GM21515 (cell line): ENCODE results near the gene IL3RA.

Experiments
- ATAC-seq: cut with Tn5 transposase; IDR thresholded peaks from one replicate; pipeline ENCODE4 v1.9.1; 2021; ENCODE audit not compliant: unreplicated experiment

The IL3RA gene

DNA sequence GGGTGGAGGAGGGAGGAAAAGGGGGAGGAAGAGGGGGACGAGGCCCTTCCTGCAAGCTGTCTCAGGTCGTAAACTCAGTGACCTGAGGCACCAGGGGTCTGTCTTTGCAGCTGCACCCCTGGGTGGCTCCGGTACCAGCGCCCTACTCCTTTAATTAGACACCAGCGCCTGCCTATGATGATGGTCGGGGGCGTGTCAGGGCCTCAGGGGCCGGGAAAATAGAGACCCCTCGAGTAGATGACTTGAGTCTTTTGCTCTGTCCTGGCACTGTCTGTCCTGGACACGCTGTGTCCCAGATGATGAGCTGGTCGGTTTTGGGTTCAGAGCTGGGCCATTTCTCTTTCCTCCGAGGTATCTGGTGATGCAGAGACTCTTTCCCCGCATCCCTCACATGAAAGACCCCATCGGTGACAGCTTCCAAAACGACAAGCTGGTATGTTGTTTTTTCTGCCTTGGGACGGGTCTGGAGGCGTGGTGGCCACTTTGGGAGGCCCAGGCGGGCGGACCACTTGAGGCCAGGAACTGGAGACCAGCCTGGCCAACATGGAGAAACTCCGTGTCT, 44.2 kb downstream of the IL3RA start:
- ATAC-seq, result no peak

DNA sequence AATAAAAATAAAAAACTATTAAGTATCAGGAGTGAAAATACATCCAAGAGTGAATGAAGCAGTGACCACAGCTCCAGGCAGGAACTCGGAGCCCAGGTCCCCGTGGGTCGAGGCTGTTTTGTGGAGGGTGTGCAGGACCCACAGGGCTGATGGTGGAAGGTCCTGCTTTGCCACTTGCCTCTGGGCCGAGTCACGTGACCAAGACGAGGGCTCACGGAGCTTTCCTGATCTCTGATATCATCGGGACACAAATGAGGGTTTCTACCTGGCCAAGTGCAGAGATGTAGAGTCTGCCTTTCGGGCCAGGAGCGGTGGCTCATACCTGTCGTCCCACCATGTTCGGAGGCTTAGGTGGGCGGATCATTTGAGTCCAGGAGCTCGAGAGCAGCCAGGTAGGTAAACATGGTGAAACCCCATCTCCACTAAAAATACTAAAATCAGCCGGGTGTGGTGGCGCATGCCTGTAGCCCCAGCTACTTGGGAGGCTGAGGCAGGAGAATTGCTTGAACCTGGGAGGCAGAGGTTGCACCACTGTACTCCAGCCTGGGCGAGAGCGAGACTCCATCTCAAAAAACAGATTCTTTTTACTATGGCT, 48.2 kb downstream of the IL3RA start:
- no peak for ATAC-seq

DNA sequence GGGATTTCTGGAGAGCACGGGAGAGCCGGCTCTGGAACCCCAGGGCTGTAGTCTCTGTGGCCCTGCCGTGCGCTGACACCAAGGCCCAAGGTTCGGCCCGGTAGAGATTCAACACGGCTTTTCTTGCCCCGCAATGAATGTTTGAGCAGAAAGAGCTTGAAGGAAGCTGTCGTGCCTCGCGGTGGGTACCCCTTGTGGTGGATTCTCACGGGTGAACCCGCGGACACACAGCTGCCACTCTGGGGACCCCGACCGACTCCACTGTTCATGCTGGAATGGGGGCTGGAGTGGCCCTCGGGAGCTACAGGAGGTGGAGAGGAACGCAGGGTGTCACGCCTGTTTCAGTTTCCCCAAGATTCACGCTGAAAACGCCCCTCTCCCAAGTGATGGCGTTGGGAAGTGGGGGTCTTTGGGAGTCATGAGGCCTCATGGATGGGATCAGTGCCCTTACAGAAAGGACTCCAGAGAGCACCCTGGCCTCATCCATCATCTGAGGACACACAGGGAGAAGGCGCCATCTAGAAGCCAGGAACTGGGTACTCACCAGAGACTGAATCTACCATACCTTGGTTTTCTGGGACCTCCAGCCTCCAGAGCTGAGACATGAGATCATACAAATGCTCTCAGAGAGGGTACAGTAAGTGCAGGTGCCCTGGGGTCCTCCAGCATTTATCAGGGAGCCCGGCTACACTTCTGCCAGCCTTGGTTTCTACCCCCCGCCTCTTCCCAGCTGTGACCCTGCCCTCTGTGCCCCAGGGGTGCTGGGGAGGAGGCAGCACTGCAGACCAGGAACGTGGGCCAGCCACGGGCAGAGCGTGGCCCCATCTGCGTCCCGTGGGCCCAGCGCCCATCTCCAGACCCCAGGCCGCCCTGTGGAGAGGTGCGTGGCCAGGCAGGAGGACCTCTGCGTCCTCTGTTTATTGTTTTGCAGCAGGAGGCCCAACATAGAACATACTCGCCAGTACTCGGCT, 49.0 kb downstream of the IL3RA start:
- ATAC-seq, result no peak

DNA sequence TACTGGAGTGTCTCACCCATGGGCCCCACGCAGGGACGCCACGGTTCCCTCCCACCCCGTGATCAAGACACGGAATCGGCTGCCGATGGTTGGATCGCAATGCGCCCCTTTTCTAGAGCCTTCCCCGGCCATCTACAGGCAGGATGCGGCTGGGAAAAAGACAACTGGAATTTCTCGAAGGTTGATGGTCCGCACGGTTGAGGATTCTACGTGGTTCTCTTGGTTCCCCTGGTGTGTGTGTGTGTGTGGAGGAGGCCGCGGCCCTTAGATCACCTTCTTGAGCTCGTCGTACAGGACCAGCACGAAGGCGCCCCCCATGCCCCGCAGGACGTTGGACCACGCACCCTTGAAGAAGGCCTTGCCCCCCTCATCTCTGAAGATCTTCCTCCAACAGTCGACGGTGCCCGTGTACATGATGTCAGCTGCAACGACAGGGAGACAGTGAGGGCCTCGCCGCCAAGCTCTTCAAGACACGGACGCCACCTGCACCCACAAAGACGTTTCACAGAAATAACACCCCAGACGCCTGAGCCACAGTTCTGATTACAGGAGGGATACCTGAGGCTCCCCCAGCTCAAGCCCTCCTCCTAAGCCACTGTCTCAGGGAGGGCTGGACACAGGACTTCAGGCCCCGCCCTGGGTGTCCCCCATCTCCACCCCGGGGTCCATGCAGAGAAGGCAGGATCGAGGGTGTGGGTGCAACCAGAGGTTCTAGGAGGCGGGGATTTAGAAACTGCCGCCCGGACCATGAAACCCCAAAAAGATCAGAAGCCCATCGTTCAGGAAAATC, 49.9 kb downstream of the IL3RA start:
- ATAC-seq, result no peak

DNA sequence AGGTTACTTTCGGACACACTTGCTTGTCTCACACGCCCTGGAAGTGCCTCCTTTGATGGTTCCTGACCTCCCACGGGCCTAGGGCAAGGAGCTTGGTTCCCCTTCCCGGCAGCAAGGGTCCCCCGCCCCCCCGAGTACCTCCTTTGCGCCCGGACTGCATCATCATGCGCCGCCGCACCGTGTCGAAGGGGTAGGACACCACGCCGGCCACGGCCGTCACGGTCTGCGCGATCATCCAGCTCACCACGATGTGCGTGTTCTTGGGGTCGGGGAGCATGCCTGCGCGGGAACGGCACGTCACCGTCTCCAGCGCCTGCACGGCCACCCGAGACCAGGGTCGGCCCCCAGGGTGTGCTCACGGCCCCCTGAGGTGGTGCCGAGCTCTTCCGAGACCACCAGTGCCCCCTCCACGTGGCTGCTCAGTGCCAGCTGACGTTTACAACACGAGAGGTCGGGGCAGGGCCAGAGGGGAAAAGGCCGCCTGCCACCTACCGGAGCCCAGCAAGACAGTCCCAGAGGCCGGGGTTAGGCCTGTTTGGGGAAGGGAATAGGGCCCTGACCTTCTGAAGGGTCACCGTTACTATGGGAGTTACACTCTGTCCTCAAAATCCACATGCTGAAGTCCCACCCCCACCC, 50.7 kb downstream of the IL3RA start:
- ATAC-seq, result no peak

DNA sequence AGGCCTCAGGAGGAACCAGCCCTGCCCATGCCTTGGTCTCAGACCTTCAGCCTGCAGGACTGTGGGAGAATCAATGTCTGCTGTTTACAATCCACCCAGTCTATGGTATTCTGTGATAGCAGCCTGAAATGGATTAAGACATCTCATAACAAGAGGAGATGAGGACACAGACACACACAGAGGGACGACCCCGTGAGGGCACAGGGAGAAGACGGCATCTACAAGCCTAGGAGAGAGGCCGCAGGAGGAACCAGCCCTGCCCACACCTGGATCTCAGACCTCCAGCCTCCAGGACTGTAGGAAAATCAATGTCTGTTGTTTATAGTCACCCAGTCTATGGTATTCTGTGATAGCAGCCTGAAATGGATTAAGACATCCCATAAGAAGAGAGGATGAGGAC, 52.1 kb downstream of the IL3RA start:
- no peak for ATAC-seq

DNA sequence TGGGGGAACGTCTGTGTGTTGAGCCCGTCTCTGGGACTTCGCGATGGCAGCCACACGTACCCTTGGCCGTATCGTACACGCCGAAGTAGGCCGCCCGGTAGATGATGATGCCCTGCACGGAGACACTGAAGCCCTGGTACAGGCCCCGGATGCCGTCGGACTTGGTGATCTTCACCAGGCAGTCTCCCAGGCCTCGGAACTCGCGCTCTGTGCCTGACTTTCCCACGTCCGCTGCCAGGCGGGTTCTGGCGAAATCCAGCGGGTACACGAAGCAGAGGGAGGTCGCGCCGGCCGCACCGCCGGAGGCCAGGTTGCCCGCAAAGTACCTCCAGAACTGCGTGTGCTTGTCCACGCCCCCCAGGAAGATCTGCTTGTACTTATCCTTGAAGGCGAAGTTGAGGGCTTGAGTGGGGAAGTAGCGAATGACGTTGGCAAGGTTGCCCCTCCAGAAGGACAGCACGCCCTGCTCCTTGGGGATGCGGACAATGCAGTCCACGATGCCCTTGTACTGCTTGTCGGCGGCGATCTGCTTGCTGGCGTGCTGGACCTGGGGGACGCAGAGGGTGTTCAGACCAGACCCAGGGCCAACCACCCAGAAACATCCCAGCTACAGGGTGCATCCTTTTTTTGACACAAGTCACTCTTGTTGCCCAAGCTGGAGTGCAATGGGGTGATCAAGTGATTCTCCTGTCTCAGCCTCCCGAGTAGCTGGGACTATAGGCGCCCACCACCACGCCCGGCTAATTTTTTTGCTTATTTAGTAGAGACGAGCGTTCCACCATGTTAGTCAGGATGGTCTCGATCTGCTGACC, 52.8 kb downstream of the IL3RA start:
- no peak for ATAC-seq

DNA sequence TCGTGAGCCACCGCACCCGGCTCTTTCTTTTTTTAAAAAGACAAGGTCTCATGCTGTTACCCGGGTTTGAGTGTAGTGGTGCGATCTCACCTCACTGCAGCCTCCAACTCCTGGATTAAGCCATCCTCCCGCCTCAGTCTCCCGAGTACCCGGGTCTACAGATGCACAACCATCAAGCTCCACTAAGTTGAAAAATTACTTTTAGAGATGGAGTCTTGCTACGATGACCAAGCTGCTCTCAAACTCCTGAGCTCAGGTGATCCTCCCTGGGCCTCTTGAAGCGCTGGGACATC, 53.4 kb downstream of the IL3RA start:
- no peak for ATAC-seq

DNA sequence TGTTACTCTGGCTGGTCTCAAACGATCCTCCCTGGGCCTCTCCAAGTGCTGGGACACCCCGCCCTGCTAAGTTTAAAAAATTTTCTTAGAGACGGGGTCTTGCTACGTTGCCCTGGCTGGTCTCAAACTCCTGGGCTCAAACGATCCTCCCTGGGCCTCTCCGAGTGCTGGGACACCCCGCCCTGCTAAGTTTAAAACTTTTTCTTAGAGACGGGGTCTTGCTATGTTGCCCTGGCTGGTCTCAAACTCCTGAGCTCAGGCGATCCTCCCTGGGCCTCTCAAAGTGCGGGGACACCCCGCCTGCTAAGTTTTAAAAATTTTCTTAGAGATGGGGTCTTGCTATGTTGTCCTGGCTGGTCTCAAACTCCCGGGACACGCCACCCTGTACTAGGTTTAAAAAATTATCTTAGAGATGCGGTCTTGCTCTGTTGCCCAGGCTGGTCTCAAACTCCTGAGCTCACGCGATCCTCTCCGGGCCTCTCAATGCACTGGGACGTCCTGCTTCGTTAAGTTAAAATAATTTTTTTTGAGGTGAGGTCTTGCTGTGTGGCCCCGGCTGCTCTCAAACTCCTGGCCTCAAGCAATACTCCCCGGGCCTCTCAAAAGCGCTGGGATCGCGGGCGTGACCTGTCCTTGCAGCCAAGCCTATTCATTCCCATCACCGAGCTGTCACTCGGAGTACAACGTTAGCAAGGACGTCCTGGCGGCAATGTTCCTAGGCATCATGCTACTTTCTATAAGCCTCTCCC, 54.2 kb downstream of the IL3RA start:
- ATAC-seq, result no peak

DNA sequence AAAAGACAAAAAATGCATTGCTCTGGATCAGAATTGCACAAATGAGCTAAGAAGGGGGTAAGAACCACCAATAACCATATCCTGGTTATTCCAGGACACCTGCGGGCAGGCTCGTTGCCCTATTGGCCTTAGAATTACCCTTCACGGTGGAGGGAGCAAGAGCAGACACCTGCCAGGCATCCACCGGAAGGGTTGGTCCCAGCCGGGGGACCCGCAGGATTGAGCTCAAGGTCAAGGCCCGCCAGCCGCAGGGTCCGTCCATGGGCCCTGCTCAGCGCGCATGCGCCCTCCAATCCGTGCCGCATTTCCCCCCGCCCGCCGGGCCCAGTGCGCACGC, 54.8 kb downstream of the IL3RA start:
- no peak for ATAC-seq

DNA sequence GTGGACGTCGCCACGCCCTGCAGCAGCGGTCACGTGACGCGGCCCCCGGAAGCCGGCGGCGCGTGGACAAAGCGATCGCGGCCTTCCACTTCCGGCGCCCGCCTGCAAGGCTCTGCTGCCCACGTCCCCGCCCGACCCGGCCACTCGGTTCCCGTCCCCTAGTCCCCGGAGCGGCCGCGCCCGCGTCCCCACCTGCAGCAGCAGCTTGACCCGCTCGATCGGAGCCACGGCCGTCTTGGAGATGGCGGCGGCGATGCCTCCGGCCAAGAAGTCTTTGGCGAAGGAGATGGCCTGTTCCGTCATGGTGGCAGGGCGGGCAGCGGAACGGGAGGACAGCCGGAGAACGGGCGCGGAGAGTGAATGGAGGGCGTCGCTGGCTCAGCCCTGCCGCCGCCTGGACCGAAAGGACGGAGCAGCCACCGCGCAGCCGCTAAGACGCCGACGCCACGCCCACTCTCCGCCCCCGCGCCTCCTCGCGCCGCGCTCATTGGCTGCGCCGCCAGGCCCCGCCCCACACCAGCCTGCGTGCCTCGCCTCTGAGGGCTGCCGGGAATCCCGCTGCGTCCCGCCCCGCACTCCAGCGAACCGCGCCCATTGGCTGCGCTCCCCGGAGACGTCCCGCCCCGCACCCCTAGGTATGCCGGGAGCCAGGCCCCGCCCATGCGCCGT, 55.3 kb downstream of the IL3RA start, which contains the start of gene SLC25A6:
TSS of gene SLC25A6 (minus strand) at position 407 of the 669 bp plus-strand sequence. CDS start at position 303, 104 bp downstream.
- ATAC-seq, result peak; percentile 95

DNA sequence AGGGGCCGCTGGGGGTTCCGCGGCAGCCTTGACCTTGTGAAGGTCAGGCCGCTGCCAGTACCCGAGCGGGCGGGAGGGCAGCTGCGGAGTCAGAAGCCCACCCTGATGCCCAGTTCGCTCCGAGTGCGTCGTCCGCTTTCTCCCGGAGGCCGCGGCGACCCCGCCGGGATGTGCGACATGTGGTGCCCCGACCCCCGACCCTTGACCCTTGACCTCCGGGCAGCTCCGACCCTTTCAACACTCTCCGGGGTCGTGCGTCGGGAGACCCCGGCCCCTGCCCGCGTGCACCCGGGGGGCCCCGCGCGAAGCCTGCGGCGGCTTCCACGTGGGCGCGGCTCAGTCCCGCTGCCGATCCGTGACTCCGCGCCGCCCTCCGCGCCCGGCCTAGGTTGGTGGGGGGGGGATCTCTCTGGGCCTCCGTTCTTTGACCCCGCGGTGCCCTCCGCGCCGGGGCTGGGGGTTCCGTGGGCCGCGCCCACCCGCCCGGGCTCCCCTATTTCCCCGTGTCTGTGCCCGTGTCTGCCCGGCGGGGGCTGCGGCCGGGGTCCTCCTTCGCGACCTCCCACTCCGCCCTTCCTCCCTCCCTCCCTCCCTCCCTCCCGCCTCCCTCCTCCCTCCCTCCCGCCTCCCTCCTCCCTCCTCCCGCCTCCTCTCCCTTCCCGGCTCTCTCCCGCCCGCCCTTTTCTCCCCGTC, 55.9 kb downstream of the IL3RA start:
- ATAC-seq, result peak; percentile 18

DNA sequence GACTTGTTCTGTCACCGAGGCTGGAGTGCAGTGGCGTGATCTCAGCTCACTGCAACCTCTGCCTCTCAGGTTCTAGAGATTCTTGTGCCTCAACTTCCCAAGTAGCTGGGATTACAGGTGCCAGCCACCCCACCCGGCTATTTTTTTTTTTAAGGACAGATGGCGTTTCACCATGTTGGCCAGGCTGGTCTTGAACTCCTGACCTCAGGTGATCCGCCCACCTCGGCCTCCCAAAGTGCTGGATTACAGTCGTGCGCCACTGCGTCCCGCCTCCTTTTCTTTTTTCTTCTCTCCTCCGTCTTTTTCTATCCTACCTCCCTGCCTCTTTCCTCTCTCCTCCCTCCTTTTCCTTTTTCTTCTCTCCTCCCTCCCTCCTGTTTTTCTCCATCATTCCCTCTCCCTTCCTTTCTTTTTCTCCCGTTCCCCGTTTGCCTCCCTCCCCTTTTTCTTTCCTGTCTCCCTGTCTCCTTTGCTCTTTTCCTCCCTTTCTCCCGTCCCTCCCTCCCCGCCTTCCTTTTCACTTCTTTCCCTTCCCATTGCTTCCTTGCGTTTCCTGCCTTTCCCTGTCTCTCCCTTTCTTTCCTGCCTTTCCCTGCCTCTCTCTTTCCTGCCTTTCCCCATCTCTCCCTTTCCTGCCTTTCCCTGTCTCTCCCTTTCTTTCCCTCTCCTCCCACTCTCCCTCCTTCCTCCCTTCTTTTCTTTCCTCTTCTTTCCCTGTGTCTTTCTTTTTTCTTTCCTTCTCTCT, 57.5 kb downstream of the IL3RA start:
- no peak for ATAC-seq

DNA sequence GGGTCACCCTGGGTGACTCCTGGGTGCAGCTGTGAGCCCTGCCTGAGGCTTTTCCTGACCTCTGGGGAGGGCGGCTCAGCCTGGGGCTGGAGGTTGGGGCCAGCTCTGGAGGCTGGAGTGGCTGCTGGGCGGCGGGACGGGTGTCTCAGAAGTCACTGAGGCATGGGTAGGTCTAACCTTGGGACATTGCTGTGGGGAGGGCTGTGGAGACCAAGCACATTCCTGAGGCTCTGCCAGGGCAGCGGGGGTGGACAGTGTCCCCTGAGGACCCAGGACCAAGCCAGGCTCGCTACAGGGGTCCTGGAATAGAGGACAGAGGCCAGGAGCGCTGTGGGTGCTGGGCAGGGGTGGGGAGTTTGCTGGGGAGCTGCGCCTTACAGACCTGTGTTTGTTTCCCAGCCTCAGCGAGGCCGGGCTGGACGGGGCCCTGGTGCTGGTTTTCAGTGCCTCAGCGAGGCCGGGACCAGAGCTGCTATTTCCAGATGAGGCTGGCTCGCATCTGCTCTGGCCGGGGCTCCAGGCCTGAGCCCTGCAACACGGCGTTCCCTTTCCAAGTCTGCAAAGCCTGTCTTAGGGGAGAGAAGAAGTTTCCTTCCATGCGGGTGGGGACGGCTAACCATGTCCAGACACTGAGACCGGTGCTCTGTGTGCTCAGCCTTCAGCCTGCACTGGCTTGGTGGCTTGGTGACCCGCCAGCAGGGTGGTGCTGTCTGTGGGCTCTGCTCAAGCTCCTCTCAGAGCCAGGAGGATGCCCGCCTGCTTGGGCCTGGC, 58.3 kb downstream of the IL3RA start:
- ATAC-seq, result no peak

DNA sequence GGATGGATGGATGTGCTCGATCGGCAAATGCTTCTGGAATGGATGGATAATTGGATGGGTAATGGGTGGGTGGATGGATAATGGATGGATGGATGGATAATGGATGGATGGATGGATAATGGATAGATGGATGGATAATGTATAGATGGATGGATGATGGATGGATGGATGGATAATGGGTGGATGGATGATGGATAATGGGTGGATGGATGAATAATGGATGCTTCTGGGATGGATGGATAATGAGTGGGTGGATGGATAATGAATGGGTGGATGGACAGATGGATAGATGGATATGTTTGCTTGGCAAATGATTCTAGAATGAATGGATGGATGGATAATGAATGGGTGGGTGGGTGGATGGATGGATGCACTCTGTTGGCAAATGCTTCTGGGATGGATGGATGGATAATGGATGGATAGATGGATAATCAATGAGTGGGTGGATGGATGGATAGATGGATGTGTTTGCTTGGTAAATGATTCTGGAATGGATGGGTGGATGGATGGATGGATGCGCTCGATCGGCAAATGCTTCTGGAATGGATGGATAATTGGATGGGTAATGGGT, 59.1 kb downstream of the IL3RA start:
- ATAC-seq, result no peak

DNA sequence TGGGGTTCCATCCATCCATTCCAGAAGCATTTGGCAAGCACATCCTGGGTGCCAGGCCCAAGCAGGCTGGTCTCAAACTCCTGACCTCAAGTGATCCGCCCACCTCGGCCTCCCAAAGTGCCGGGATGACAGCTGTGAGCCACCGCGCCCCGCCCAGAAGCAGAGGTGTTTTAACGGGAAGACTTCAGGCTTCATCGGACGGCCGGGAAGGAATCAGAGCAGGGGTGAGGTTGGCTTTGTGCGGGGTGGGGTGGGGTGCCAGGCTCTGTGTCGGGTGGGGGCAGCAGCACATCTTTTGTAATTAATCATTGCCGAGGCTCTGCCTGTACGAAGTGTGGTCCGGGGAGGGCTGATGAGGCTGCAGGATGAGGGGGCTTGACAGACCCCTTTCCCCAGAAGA, 60.4 kb downstream of the IL3RA start:
- ATAC-seq, result no peak
